Measurements from ENCODE around the gene CDKAL1. TPM values are rescaled to one million over a fixed set of nuclear protein-coding genes. Genes with fewer than 3 reads are reported as not detected.

Gene CDKAL1
- total and polyA plus RNA-seq, 2 of the 8 experiments (the other 6 are each of a cell fraction or from before 2014, with no cell fraction given) = 8.4 to 24.6 TPM

GRCh38 chr6:20751293-20751935 is 217.2 kb downstream of the CDKAL1 start:
- FAIRE-seq = no peak
- H3K4me2 ChIP-seq (ENCODE audit: insufficient read depth in 1 of 2, low read depth in 2 of 2, low read length in 2 of 2) = no peak overlapping the region
- no peak overlapping the region for H3K23ac ChIP-seq (ENCODE audit: insufficient read length)
- no peak overlapping the region for H3K18ac ChIP-seq (ENCODE audit: extremely low read depth, low read length)
- no peak overlapping the region for H4K5ac ChIP-seq (ENCODE audit: insufficient read length, low read depth, low read length)
- H4K20me1 ChIP-seq (replicated peaks in 1 of 2; ENCODE audit: control insufficient read depth in 1 of 2, insufficient read depth in 2 of 2, low read length in 2 of 2) = no peaks in the 10 kb centered on the region
- no peak overlapping the region for H2BK20ac ChIP-seq (ENCODE audit: low read length)
- no peak overlapping the region for H3K27ac ChIP-seq (ENCODE audit: low read depth, low read length)
- H3K27me3 ChIP-seq (replicated peaks in 1 of 4; ENCODE audit: control insufficient read depth in 3 of 4, extremely low read depth in 1 of 4, insufficient read depth in 3 of 4, low read length in 3 of 4) = no peaks in the 10 kb centered on the region
- no peak overlapping the region for H2AFZ ChIP-seq (ENCODE audit: low read length)
- H3K79me2 ChIP-seq (ENCODE audit: control insufficient read depth in 1 of 2, insufficient read depth in 2 of 2, low read length in 2 of 2) = no peaks in the 10 kb centered on the region
- no peaks in the 10 kb centered on the region for H3K36me3 ChIP-seq (ENCODE audit: control insufficient read depth in 2 of 4, insufficient read depth in 4 of 4, low read length in 3 of 4)
- no peak for DNase-seq (ENCODE audit: low read depth in 1 of 2, low spot score in 2 of 2)
- H3K4ac ChIP-seq (replicated peaks; ENCODE audit: insufficient read length, low read depth, low read length) = no peak overlapping the region
- no peak overlapping the region for H2AK5ac ChIP-seq (ENCODE audit: low read depth, low read length)
- CTCF ChIA-PET (ENCODE audit: partially characterized antibody) = no interaction called here
- no peak overlapping the region for H2BK12ac ChIP-seq (ENCODE audit: low read depth, low read length)
- H4K8ac ChIP-seq (ENCODE audit: extremely low read depth, insufficient read depth, low read length) = no peak overlapping the region
- no peak overlapping the region for H2BK5ac ChIP-seq (ENCODE audit: low read depth, low read length)
- H3K4me1 ChIP-seq (replicated peaks in 1 of 4; ENCODE audit: control insufficient read depth in 3 of 4, insufficient read depth in 4 of 4, low read length in 3 of 4) = peaks cover 0 to 3% (median 0%) of the 10 kb centered on the region in 4 experiments; a peak in 1 of 7 replicates
- TF ChIP-seq ATF3 (IDR thresholded peaks at IDR 0.05; ENCODE audit: insufficient read depth, low read depth, low read length) (no peak), USF2 (IDR thresholded peaks at IDR 0.05; ENCODE audit: low read length) (no peak), CREB1 (IDR thresholded peaks at IDR 0.05) (no peak), MAFK (IDR thresholded peaks at IDR 0.05; ENCODE audit: low read depth, low read length) (no peak), KDM4A (IDR thresholded peaks at IDR 0.05; ENCODE audit: low read depth, low read length, severe bottlenecking) (no peak)
- H4K91ac ChIP-seq (replicated peaks; ENCODE audit: insufficient read length, low read length) = no peak overlapping the region
- H3K14ac ChIP-seq (ENCODE audit: insufficient read length) = no peak overlapping the region
- no peak overlapping the region for H3K56ac ChIP-seq (replicated peaks; ENCODE audit: insufficient read length, low read depth, low read length)
- H3K9me3 ChIP-seq (ENCODE audit: insufficient read depth in 2 of 2, low read depth in 1 of 2, low read length in 1 of 2) = no peaks in the 10 kb centered on the region
- H3K79me1 ChIP-seq (ENCODE audit: low read depth, low read length) = no peaks in the 10 kb centered on the region
- no peaks in the 10 kb centered on the region for H3K23me2 ChIP-seq (ENCODE audit: low read depth, low read length)
- H3K9ac ChIP-seq (replicated peaks in 1 of 4; ENCODE audit: extremely low read depth in 1 of 4, low read depth in 3 of 4, low read length in 3 of 4) = no peak overlapping the region
- no peak overlapping the region for H2BK120ac ChIP-seq (replicated peaks; ENCODE audit: low read depth, low read length)
- no peak overlapping the region for H3K4me3 ChIP-seq (ENCODE audit: extremely low read depth in 1 of 4, insufficient read depth in 2 of 4, low read depth in 3 of 4, low read length in 4 of 4)
- no peak overlapping the region for H2BK15ac ChIP-seq (ENCODE audit: low read length)
- POLR2A ChIA-PET (ENCODE audit: partially characterized antibody) = no interaction called here

Data from H1 (cell line).